HG03575 (cell line): ENCODE results near the gene HBEGF.
A peak's percentile ranks its signal among the peaks of the same experiment; 100 is the strongest.

Source experiments
- ATAC-seq: cut with Tn5 transposase; IDR thresholded peaks from one replicate; pipeline ENCODE4 v1.9.1; 2021; ENCODE audit not compliant: unreplicated experiment, insufficient number of reproducible peaks, low FRiP score; ENCODE audit errors: extremely low read depth

The HBEGF gene

DNA sequence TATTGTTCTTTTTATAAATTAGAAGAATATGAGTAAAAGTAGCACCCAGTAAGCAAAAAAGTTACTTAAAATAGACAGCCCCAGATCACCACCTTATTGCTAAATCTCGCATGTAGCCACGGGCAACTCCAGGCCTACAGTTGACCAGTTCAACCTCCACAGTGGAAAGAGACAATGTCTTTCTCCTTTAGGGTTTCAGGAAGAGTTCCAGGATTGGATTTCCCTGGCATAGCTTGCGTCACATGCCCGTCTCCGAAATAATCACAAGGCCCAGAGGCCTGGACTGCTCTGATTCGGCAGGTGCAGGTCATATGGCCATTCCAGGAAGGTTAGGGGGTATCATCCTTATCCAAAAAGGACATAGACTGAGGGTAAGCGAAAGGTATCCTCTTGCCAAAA is 33.6 kb downstream of the HBEGF start:
- ATAC-seq: no peak

- no peak for ATAC-seq
These were observed 34.2 kb downstream of the HBEGF start for GRCh38 chr5:140312067-140312790.

- ATAC-seq: no peak
These were observed 35.4 kb downstream of the HBEGF start for GRCh38 chr5:140311011-140311467.

DNA sequence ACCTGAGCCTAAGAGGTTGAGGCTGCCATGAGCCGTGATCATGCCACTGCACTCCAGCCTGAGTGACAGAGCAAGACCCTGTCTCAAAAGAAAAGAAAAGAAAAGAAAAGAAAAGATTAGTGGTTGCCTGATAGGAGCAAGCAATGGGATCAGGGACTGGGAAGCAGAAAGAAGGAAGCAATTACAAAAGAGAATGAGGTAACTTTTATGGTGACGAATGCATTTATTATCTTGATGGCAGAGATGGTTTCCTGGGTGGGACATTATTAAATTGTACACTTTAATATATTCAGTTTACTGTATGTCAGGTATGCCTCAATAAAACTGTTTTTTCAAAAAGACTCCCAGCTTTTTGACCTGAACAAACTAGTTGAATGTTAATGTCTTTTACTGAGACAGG is 36.0 kb downstream of the HBEGF start:
- ATAC-seq: no peak

- ATAC-seq: no peak
These were observed 36.6 kb downstream of the HBEGF start for GRCh38 chr5:140309706-140310249.

DNA sequence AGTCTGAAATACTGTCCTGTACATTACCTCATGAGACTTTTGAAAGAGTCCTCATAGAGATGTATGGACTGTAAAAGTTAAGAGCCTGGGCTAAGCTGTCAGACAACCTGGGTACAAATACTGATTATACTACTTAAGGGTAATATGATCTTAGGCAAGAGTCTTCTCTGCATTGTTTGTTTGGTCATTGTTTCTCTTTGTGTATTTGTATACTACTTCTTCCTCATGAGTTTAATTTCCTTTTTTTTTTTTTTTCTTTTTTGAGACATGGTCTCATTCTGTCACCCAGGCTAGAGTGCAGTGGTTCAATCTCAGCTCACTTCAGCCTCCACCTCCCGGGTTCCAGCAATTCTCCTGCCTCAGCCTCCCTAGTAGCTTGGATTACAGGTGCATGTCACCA is 40.9 kb downstream of the HBEGF start:
- no peak for ATAC-seq

- ATAC-seq: no peak
These were observed 42.4 kb downstream of the HBEGF start for GRCh38 chr5:140303966-140304365.

DNA sequence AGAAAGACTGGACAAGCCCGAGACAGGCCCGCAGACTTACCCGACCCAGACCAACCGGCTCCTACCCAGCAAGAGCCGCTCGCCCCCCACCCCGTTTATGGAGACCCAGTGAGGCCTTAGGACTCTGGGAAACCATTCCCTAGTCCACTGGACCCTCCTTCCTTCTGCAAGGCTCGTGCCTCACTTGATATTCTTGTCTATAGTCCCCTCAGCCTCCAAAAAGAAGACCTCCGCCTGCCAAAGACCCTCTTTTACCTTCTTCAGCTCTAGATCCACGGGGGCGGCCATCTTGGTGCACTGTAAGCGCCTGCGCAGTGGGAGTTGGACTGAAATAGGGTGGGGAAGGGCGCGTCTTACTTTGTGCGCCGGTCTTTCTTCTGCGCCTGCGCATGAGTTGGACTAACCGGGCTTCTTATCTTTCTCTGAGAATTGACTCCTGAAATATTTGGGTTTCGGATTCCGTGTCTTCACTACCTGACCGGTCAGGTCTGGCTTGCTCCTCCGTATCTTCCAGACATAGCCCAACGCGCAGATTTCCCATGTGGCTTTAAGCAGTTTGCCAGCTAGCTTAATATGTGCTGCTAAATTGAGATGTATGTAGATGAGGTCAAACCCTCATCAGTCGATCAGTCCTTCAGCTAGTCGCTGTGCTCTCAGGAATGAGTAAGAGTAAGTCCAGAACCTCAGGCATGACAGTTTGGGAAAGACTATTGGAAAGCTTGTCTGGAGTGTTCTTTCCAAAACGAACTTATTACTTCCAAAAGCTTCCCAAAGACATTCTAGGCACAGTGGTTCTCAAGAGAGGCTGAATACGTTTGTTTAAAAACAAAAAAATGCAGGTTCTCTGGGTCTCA is 43.4 kb downstream of the HBEGF start, which contains the start of gene PFDN1:
PFDN1 (minus strand) TSS at position 316 of the 854 bp plus-strand sequence; CDS start at position 288, 28 bp downstream.
- ATAC-seq: peak; percentile 55

GRCh38 chr5:140301136-140301535 is 45.3 kb downstream of the HBEGF start:
- no peak for ATAC-seq

GRCh38 chr5:140299056-140299455 is 47.3 kb downstream of the HBEGF start:
- no peak for ATAC-seq

GRCh38 chr5:140298183-140298601 is 48.2 kb downstream of the HBEGF start:
- ATAC-seq: no peak

DNA sequence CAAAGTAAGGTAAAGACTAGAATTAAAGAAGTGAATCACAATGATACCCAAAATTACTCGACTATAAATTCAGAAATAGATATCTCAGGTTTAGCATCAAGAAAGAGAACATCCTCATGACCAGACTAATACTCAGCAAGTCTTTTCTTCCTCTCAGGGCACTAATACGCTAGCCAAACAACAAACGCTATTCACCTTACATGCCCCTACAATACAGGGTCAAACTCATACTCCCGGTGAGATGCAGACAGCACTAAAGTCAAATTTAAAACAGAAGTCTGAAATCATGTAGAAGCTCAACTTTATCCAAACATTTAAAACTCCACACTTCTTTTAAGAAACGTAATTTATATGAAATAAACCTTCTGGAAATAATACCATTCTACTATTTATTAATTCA is 49.1 kb downstream of the HBEGF start:
- ATAC-seq: no peak

- ATAC-seq: no peak
These were observed 50.1 kb downstream of the HBEGF start for GRCh38 chr5:140296289-140296688.

DNA sequence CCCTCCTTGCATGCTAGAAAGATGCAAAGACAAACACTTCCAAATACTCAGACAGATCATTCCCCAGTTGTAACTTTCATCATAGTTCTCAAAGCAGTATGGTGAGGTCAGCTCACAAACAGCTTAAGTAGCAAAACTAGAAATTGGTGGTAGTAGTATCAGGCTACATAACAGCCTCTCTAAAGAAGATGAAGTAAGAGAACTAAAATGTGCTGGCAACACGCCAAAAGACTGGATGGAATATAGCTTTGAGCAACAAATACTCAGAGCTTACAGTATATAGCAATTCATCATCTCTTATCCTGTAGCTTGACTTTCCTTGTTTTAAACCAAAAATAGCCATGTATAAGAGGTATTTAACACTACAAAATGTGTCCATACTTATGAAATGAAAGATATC is 51.0 kb downstream of the HBEGF start:
- ATAC-seq: no peak

DNA sequence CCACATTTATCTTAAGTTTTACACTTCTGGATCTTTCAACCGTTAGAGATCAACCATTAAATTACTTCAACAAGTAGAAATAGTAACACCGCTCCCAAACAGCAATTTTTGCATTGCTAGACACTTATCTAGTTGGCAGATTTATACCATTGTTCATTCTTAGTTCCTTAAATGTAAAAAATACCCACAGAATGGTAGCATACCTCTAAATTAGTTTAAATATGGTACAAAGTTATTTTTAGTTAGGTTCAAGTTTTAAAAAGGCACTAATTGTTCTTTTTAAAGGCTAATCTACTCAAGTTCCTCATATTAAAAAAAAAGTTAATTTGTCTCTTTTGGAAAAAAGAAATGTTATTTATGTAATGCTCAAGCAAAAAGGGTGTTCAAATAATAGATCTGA is 51.6 kb downstream of the HBEGF start:
- ATAC-seq: no peak

DNA sequence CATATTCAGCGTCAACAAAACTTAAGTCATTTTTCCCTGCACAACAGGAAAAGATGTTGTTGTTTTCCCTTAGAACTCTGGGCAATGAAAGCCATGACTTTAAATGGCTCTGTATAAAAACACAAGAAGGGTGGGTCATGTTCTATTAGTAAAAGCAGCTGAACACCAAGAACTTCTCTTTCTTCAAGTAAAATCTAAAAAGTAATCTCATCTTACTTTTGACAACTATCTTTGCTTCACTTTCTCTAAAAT is 52.6 kb downstream of the HBEGF start:
- no peak for ATAC-seq

DNA sequence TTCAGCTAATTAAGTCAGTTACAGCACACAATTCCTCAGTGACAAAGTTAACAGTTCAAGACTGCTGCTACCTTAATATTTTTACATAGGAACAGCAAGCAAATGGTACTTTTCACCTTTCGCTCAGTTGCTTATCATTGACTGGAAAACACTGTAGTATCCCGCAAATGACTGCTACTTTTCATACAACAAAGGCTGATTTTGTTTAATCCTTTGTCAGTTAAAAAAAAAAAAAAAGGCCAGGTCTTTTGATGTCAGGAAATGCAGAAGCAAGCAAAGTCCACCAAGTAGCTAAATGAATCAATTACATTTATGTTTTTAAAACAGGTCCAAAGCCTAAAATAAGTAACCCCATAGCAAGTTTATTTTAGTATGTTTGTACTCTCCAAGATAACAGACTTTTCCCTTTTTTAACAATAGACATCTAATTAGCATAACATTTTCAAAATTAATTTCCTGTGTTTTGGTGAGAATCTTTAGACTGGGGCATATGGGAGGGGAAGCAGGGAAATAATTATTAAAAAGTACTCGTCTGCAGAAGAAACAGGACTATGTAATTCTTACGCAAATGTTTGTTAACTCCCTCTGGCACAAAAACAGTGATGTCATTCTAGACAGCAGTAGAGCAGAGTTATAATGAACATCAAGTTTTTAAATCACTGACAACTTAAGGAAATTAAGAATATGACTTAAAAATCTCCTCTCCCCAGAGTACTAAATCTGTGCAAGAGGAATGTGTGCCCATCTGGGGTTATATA is 53.1 kb downstream of the HBEGF start:
- ATAC-seq: no peak

DNA sequence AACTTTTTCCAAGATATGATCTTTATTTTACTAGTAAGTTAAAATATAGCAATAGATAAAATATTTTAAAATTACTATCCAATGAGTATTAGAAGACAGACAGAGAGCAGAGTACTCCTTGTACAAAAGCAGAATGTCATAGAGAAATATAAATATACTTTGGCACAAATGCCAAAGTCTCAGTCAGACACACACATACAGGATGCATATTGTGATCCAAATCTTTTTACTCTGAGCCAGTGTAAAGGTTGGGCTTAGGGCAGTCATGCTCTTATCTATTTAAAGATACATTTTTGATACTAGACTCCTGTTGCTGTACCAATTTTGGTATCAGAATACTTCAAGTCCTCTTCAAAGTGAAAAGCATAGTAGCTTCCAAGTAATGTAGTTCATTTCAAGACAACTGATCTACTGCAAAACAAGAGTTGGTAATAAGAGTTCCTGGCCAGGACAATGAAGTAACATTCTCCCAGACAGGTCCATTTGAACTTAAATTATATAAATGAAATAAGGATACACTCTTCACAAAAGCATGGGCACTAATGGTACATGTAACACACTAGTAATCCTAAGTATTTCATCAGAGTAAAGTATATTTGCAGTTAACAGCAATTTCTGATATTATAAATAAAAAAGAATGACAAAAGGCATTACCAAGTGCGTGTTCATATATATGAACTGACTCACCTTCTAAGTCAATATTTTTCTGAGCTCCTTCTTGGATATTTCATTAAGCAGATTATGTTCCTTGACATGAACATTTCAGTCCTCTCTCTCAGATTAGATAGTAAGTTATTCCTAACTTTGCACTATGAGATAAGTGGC is 54.0 kb downstream of the HBEGF start:
- ATAC-seq: no peak
